NCI-H2081 treated with DMSO at 0.1 percent for 48 hours (cell line): ENCODE measurements around the gene DPH1.
A peak's percentile ranks its signal among the peaks of the same experiment; 100 is the strongest.
"Not testable (repeated sequence)": the region's sequence is repeated elsewhere in the genome, so short reads cannot be mapped to it uniquely, and the experiment has no call there.

Experiments used
- DNase-seq: peaks from one replicate; lab custom pipeline; 2025; lab: John Stamatoyannopoulos, UW

The DPH1 gene

DNA sequence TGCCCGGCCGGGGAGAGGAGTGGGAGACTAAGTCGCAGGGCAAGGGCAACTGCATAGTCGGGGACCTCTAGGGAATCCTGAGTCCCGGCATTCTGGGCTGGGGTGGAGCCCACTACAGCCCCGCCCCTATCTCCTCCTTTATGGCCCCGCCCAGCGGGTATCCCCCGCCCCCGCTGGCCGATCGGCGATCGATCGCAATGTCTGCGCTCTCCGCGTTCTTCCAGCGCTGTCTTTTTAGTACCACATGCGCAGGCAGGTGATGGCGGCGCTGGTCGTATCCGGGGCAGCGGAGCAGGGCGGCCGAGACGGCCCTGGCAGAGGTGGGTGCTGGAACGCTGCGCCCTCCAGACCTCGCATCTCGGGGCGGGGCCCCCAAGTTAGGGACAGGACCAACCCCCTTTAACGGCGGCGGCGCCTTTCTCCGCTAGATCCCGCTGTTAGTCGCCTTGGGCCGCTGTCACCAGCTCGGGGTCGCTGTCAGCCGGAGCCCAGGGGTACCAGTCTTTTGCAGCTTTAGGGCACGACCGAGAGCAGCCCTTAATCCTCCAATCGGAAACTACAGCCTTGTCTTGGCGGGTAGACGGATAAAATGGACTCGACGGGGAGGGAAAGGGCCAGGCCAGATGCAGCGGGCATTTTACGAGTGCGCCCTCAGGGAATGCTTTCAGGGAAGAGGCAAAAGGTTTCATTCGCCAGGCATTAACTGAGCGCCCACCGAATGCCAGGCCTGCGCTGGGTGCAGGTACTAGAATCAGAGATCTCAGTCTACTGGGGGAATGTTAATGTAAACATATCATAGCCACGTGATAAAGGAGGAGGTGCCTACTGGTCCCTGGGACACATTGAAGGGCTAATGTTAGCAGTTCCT lies at the start of gene DPH1:
TSS of gene DPH1 (plus strand) at position 243 of the 868 bp plus-strand sequence. CDS start at position 260, 17 bp downstream.
- peak; percentile 50 for DNase-seq

- DNase-seq = no peak
These were observed 49.2 kb upstream of the DPH1 start for GRCh38 chr17:1980665-1981250.

DNA sequence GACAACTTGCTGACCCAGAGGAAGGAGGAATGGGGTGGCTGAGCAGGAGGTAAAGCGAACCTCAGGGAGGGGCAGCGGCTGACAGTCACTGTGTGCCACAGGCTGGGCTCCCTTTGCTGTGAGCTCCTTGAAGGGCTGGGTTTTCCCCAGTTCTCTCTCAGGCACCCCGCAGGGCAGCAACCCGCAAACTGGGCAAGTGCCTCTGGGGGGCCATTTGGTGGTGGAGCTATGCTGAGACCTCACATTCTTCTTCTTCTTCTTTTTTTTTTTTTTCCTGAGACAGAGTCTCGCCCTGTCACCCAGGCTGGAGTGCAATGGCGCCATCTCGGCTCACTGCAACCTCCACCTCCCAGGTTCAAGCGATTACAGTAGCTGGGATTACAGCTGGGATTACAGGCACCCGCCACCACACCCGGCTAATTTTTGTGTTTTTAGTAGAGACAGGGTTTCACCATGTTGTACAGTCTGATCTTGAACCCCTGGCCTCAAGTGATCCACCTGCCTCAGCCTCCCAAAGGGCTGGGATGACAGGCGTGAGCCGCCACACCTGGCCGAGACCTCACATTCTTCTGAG lies 47.1 kb upstream of the DPH1 start:
- not testable (repeated sequence) for DNase-seq

DNA sequence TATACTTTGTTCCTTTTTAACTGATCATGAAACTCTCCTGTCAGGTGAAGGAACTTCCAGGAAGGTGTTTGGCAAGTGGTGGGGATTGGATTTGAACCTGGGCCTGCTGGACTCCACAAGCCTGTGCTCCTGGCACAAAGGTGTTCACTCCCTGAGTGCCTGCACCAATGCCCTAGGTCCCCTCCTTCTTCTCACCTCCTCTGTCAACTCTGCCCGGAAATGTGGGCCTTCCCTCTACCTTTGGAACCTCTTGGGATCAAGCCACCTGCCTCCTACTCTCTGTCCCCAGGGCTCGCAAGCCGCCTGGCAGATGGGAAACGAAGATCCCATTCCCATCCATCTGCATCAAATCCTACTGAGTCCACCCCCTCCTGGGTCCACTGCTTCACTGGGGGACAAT lies 44.9 kb upstream of the DPH1 start:
- DNase-seq = no peak

GRCh38 chr17:1985686-1986085 lies 44.3 kb upstream of the DPH1 start:
- DNase-seq = no peak

GRCh38 chr17:1986783-1987451 lies 43.0 kb upstream of the DPH1 start:
- no peak for DNase-seq

DNA sequence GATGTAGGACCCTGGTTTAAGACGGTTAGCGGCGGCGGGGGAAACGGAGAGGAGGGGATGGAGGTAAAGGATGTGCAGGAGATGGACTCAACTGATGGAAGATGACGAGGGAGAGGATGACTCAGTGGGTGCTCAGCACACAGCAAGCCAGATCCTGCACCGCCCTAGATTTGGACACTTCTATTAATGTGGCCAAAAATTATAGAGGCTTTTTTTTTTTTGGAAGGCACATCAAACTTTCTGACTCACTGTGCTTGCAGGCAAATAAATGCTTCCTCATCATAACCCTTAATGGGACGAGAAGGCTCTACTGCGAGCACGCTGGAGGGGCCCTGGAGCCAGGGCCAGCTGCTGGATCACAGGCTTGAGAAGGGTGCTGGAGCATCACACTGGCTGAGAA lies 40.8 kb upstream of the DPH1 start:
- DNase-seq = no peak

- no peak for DNase-seq
These were observed 37.4 kb upstream of the DPH1 start for GRCh38 chr17:1992541-1992940.

- no peak for DNase-seq
These were observed 35.2 kb upstream of the DPH1 start for GRCh38 chr17:1994707-1995106.

- DNase-seq = no peak
These were observed 34.5 kb upstream of the DPH1 start for GRCh38 chr17:1995321-1995892.

DNA sequence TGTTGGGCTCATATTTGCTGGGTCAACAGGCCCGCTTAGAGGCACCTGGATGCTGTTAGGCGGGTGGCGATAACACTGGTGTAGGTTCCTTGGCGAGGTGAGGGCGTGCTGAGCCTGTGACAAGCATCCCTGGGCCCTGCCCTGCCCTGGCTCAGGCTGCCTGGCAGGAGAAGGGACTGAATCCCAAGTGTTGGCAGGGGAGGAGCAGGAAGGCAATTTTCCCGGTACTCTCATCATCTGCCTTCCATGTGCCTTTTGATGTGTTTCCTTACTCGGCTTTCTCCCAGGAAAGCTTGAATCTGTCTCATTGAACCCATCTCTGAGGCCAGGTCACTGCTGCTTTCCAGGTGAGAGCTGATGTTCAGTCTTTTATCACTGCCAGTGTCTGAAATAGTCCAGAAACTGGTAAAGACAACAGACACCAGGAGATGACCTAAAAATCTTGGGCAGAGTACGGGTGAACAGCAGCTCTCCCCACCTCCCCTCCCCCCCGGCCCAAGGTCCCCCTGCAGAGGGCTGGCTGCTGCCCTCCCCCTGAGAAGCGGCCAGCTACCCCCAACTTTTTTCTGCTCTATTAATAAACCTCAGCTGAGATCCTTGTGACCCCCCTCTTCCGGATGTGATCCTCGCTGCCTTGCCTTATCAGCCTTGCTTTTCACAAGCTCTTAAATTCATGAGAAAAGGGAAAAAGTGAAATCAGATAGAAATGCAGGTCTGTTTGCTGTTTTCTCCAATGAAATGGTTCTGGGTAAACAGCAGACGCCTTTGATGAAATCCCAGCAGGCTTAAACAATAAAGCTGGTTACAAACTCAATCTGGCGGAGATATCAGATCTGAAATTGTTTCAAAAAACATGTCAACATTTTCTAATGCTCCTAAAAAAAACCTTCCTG lies 33.8 kb upstream of the DPH1 start:
- DNase-seq = no peak

DNA sequence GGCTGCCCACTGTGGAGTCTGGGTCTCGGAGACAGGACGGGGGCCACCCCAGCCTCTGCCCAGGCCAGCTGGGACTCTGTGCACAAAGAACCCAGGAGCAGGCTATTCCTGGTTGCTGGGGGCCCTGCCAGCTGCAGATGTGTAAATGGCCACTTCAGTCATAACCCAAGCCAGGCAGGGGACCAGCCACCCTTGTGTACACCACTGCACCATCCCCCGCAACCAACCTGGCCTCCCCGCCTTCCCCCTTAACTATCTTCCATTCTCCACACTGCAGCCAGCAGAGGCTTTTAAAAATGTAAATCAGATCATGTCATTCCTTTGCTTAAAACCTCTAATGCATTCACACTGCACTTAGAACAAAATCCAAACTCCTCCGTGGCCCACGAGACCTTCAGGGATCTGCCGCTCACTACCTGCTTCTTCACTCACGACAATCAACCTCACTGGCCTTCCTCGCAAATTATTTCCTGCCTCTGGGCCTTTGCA lies 33.1 kb upstream of the DPH1 start:
- DNase-seq = no peak

- DNase-seq = no peak
These were observed 32.5 kb upstream of the DPH1 start for GRCh38 chr17:1997289-1997926.

- no peak for DNase-seq
These were observed 31.8 kb upstream of the DPH1 start for GRCh38 chr17:1997927-1998742.

DNA sequence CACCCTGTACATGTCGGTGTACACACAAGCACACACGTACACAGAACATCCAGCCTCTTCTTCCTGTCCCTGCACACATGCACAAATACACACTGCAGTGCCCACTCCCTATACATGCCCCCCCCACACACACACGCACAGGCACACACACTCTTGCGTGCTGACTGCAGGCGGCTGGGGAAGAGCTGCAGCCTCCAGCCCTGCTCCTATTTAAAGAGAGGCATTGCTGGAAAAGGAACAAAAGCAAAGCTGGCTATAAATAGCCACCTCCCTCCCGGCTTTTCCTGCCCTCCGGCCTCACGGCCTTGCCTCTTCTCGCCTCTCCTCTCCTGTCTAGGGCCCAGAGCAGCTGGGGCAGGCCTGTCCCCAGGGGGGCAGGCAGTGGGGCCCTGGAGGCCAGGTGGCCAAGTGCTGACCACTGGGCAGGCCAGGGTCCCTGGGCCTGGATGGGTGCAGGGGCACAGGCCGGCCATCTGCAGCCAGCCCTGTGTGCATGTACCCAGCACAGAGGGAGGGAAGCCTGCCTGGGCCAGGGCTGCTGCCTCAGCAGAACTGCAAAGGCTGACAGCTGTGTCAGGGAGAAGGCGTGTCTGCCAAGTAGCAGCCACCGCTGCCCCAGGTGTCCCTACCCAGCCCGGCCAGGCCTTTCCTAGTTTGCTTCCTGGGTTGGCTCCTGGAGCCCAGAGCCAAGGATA lies 30.2 kb upstream of the DPH1 start:
- no peak for DNase-seq

DNA sequence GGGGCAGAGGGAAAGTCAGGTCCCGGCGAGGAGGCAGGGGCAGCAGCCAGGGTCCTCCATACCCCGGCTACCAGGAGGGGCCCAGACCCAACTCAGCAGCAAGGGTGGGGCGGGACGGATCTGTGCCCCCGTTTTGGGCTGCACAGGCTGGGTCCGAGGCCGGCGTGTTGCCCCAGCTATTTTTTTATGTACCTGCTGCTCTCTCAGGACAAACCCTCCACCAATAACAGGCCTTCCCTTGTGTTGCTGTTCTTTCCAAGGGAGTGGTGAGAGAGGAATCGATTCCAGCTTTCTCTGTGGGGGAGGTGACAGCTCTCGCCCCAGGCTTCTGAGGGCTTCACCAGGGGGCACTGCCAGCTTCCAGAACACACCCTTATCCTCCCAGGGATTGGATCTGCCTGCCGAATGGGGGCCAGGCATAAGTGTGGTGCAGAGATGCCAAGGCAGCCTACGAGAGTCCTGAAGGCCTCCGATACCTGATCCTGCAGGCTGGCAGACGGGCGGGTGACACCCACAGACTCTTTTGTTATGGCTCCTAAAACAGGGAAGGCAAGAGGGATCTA lies 27.1 kb upstream of the DPH1 start:
- DNase-seq = no peak

DNA sequence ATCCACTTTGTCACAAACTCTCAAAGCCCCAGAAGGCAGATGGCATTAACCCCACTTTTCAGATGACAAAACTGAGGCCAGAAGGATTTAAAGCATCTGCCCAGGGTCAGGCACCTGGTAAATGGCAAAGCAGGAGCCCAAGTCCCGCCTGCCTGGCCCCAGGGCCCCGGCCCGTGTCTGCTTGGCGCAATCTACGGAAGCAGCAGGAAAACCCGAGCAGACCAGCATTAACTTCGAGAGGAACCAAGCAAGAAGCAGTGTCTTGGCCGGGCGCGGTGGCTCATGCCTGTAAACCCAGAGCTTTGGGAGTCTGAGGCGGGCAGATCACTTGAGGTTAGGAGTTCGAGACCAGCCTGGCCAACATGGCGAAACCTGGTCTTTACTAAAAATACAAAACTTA lies 26.4 kb upstream of the DPH1 start:
- DNase-seq = no peak

- DNase-seq = no peak
These were observed 25.5 kb upstream of the DPH1 start for GRCh38 chr17:2004435-2004952.
